Right renal cortex interstitium (tissue), 3 donors: Measurements from ENCODE around the gene ARHGEF10L. TPM values are rescaled to one million over a fixed set of nuclear protein-coding genes. Genes with fewer than 3 reads are reported as not detected.

Experiments used
- DNase-seq, 3 donors: peaks; one replicate each; pipeline ENCODE4 v3.0.0-alpha.2; 2013; ENCODE audit warnings: low read depth in 3 of 3, low spot score in 2 of 3
- polyA plus RNA-seq, 3 donors: library from polyadenylated mRNA; unstranded; fragments of 120-200 nt; gene quantifications; one replicate each; pipeline ENCODE4 v1.2.1, GENCODE V29; 2013; ENCODE audit not compliant: insufficient read length in 3 of 3

ARHGEF10L gene
- polyA plus RNA-seq, 3 donors, result 35.7 to 41.5 (median 36.5) TPM

DNA sequence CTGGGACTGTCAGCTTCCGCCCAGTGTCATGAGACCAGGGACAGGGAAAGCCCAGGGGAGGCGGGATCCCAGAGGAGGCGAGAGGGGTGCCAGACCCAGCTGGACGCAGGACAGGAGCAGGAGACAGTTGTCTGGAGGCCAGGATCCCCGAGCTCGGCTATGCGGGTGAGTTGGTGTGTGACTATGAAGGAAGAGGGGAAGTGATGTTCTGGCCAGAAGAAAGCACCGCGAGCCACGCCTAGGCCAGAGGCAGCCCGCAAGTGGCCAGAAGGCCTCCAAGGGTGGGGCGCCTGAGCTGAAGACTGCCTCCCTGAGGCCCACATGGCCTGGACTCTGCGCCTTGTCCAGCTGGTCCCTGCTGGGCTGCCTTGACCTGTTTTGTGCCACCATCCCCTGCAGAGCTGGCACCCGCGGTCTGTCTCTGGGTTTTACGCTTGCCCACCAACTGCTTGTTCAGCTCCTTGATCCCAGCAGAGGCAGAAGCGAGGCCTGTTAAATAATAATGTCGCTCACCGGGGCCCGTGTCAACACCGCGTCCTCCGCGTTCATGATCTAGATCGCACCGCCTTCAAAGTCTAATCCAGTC, 130.5 kb downstream of the ARHGEF10L start:
- DNase-seq, result no peak

DNA sequence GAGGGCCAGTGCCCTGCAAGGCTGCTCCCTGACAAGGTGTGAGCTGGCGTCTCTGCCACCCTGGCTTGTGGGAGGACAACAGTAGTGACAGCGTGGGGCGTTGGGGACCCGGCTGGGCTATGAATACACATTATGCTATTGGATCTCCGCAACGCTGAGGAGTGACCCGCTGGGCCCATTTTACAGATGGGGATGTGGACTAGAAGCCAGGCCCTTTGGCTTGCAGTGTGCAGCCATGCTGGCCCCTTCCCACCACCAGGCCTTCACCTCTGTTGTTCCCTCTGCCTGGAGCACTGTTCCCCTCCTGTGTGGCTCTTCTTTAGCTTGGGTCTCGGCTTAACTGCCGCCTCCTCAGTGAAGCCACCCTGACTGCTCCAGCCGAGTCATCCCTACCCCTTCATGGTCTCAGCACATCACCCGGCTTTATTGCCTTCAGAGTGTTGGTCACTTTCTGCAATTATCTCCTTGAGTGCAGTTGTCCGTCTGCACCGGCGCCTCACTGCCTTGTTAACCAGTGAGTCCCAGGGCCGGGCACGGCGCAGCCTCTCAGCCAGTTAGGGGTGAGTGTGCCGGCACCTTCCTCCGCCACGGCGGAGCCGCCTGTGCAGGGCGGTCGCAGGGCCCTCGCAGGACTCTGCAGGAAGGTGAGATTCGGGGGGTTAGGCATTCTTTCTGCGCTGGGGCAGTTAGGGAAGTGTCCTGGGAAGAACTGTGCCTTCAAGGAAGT, 131.3 kb downstream of the ARHGEF10L start:
- DNase-seq, result no peak

DNA sequence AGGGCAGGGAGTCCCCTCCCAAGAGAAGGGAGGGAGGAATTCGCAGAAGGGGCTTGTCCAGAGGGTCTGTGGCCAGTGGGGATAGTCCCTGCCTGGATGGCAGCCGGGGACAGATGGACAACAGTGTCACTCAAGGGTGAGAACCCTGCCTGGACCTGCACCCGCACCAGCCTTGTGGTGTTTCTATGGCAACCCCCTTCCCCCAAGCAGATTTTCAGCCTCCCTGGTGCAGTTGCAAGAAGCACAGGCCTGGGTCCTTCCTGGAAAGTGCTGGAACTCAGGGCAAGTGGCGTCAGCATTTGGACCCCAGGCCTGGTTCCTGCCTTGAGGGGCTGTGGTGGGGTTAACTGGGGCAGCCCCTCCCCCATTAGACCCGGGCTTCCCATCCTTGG, 131.8 kb downstream of the ARHGEF10L start:
- no peak for DNase-seq

DNA sequence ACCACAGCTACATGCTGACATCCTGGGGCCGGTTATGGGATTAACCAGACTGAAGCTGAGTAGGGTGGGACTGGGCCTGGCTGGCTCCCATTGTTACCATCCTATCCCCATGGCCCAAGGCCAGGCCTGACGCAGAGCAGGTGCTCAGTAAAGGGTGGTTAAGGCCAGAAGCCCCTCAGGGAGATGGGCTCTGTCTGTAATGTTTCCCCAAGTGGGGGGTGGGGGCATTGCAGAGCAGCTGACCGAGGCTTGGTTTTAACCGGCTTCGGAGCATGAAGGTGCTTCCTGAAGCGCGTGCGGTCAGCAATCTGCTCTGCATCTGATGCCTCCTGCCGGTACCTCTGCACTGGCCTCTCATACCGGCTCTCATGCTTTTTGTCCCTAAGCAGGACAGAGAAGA, 132.2 kb downstream of the ARHGEF10L start:
- no peak for DNase-seq

DNA sequence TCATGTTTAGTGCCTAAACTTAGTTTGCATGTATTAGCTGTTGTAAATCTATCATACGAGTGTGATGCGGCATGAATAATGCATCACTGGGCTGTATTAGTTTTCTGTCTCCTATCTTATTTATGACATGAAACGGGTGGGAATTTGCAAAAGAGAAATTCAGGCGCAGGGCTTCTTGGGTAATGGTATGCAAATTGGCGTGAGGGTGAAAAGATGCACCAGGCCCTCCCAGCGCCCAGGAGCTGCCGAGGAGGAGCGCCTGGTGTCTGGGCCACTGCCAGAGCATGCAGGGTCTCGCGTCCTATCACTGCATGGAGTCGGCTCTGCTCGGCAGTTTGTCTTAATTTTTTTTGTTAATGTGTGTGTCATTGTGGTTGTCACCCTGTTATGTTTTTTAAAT, 132.7 kb downstream of the ARHGEF10L start:
- DNase-seq, result no peak

DNA sequence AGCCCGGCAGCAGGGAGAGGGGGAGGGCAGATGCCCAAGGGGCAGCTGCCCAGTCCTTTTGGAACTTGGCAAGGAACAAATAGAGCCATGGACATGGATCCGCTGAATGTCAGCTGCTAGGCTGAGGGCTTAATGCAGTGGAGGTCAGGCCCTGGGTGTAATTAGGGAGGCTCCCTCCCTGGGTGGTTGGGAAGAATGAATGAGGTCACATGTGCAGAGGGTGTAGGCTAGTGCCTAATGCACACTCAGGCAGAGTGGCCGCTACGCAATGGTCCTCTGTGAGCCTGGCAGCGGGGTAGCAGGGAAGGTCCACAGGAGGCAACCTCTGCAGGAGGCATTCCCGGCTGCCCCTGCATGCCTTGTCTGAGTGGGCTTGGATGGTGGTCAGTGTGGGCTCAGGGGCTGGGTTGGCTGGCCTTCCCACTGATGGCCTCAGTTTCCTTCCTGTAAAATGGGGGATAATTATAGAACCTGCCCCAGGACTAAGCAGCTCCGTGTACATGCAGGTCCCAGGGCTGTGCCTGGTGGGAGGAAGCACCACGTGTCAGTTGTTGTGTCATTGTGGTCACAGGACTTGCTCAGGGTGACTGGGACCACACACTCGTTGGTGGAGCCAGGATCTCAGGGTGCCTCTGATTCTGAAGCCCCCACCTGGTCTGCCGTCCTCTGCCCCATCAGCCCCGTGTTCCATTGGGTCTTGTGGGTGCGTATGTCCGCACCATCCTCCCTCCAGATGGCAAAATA, 134.0 kb downstream of the ARHGEF10L start:
- DNase-seq, result no peak

DNA sequence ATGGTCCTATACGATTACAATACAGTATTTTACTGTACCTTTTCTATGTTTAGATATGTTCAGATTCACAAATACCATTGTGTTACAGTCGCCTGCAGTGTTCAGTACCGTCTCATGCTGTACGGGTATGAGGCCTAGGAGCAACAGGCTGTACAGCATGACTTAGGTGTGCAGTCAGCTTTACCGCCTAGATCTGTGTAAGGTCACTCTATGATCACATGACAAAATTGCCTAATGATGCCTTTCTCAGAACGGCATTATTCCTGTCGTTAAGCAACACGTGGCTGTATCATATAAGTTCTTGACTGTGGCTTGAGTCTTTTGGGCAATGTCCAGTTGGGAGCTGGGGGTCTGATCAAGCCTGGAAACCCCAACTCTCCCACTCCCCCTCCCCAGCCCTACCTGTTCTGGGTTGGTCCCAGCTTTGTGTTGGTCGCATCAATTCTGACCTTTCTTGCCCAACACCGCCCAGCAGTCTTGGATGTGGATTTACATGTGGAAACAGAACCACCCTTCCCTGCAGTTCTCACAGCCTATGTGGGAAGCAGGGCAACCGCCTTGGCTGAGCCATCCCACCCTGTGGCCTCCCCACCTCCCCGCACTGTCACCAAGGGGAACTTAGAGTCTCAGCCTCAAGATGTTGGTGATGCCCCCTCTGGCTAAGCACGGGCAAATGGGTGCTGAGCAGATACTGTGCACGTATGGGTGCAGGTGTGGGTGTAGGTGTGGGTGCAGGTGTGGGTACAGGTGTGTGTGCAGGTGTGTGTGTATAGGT, 135.4 kb downstream of the ARHGEF10L start:
- DNase-seq, result no peak

DNA sequence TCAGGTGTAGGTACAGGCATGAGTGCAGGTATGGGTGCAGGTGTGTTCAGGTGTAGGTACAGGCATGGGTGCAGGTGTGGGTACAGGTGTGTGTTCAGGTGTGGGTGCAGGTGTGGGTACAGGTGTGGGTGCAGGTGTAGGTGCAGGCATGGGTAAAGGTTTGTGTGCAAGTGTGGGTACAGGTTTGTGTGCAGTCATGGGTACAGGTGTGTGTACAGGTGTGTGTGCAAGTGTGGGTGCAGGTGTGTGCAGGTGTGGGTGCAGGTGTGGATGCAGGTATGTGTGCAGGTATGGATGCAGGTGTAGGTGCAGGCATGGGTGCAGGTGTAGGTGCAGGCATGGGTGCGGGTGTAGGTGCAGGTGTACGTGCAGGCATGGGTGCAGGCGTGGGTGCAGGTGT, 136.2 kb downstream of the ARHGEF10L start:
- no peak for DNase-seq

DNA sequence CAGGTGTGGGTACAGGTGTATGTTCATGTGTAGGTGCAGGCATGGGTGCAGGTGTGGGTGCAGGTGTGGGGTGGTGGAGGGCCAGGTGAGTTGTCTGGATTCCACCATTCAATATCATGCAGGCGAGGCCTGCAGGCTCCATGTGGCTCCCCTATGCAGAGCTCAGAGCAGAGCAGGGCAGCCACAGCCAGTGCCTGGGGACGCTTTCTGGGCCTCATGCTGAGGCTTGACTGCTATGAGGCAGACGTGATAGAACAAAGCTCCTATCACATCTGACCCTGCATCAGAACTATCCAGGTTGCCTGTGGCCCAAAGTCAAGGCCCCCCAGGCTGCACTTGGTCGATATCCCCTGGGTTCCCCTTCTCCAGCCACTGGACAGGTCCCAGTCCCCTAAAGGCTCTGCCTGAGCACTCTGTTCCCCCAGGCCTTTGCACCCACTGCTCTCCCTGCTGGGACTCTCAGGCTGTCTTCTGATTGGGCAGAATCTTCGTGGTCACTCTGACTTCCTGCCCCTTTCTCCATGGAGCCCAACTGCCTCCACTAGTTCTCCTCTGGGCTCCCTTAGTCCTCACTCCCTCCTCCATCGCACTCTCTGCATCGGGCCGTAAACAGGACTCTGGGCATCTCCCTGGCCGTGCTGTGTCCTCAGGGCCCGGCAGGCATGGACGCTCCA, 137.0 kb downstream of the ARHGEF10L start:
- no peak for DNase-seq

DNA sequence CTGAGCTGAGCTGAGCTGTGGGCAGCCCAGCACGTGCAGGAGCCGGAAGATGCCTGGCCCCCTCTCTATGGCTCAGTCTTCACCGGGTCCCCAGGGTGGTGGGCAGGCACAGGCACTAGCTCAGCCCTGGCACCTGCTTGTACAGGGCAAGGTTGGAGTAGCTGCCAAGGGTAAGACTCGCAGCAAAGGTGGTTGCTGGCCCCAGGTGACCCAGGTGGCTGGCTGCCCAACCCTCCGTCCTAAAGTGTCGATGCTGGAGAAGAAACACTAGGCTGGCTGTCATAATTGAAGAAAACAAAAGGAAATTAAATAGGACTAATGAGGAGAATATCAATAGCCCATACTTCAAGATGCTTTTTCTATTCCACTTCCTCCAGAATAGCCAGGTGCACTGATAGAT, 138.5 kb downstream of the ARHGEF10L start:
- DNase-seq, result no peak

DNA sequence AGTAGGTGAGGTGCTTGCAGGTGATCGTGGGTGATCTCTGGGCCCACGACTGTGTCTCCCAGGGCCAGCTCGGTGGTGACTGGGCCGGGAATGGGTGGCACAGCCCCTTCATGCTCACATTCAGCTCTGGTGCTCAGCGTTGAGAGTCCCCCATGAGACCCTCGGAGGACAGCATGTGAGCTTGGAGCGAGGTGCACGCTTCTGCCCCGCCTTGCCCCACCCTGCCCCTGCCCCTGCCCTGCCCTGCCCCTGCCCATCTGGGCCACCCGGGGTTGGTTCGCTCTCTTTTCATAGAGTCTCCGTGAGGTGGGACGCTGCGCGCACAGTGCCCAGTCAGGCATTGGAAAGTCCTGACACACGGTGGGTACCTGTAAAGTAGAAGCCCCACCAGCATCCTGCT, 140.4 kb downstream of the ARHGEF10L start:
- DNase-seq, result no peak

DNA sequence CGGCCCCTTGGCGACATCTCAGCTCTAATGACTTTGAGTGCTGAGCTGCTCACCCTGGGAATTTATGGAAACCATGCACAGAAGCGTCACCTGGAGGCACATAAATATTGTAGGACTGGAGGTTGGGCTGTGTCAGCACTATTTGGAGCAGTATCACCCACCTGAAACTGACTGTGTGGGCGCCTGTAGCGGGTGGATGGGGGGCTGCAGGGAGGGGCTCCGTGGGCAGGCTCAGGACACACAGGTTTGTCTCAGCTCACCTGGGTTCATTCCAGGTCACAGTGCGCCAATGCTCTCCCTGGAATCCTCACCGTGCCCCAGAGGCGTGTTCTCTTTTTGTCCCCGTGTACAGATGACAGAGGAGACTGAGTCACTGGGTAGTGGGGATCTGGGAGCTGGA, 140.8 kb downstream of the ARHGEF10L start:
- DNase-seq, result no peak

DNA sequence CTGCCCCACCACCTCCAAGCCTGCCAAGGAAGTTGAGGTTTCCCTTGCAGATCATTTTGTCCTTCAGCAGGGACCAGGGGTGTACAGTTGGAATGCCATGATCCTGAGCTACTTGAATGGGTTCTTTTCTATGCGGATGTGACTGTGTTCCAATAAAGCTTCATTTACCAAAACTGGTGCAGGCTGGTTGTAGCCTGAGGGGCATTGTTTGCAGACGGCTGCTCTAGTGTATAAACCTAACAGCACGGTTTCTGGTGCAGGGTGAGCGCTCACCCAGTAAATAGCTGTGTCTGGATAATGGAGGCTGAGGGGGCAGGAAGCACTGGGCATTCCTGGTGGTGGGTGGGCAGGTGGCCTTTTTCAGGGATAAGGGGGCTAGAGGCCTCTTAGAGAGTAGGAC, 142.9 kb downstream of the ARHGEF10L start:
- DNase-seq, result peak in 1 of 3 donors; percentile 58

DNA sequence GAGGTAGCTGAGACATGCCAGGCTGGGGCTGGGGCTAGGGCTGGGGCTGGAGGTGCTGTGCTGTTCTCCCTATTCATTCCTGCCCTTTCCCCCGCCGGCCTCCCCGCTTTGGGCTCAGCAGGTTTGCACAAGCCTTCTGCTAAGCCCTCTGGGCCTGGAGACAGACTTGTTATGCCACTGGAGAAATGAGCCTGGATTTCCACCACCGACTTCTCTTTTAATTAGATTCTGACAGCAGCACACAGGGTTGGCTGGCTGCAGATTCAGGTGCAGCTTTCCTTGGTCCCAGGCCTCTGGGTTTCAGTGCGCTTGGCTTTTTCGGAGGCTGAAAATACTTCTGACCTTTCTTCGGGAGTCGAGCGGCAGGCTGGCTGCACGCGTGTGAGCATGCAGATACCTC, 144.1 kb downstream of the ARHGEF10L start:
- no peak for DNase-seq

DNA sequence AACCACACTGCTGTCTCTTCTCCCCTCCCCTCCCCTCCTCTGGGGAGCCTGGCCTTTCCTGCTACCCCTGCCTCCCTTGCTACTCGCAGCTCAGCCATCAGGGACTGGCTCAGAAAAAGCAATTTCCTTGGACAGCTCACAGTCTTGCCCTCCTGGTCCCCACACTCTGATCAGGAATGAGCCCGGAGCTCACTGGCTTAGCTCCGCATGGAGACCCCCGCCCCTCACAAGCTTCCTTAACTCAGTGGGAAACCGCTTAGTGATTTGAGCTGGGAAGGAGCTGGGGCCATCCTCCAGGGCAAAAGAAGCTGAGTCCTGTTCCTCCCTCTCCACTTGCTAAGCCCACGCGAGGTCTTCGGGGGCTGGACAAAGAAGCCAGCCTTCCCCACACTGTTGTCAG, 145.3 kb downstream of the ARHGEF10L start:
- no peak for DNase-seq

DNA sequence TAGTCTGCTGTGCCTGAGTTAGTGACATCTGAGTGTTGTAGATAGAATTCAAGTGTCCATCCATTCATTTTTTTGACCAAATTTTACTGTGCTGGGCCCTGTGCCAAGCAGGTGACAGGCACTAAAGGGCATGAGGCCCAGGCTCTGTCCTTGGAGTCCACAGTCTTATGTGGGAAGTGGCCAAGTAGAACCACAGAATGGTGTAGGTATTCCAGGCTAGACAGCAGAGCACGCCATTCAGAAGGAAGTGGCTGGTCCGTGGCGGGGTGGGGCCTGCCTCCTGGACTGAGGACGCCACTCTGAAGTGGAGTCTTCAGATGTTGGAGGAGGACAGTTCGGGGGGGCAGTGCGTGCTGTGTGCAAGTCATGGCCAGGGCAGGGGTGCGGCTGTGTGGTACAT, 146.8 kb downstream of the ARHGEF10L start:
- no peak for DNase-seq

DNA sequence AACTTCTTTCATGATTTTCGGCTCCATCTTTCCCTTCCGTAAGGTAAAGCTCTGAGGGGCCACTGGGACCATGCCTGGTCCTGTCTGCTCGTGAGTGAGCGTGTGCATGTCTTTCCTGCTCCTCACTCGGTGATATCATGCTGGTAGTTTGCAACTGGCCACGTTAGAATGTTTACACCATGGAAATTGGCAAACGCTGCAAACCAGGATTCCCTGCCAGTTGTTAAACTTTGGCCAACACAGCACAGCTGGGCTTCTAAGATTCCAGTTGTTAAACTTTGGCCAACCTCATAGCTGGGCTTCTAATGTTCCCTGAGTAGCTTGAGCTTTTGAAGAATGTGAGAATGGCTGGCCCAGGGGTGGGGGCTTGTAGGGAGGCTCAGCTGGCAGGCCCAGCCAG, 147.6 kb downstream of the ARHGEF10L start:
- DNase-seq, result no peak

DNA sequence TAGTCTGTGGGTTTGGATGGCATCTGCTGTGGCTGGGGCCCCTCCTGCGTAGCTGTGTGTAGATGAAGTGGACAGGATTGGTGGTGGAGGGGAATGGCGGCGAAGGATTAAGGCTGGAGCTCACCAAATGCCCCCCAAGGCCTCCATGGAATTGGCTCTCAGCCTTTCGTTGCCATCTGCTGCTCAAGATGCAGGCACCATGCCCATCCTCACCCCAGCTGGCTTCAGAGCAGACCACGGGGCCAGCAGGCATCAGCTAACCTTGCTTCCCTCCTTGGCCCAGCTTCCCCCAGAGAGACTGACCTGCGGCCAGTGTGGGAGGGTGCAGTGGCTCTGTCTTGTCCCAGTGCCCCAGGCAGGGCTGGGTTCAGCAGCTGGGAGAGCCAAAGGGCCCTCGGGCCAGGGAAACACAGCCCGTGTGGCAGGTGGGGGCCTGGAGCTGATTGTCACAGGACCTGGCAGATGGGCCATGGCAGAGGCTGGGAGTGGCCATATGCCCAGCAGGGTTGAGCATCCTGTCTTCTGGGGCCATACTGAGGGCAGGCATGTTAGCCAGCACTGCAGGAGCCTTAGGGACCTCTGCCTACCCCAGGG, 148.8 kb downstream of the ARHGEF10L start:
- no peak for DNase-seq

DNA sequence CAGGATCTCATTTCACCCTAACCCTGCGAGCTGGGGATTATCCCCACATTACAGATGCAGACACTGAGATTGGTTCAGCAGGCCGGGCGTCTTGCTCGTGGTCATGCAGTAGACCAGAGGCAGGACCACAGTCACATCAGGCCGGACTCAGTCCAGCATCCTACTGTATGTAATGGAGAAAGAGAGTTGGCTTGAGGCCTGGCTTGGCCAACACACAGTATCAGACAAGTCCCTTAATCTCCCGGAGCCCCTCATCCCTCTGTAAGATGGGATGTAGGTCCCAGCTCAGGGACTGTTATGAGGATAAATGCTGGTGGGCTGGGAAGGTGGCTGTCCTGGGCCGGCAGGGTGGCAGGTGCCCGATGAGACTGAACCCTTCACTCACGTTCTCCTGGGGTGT, 149.5 kb downstream of the ARHGEF10L start:
- no peak for DNase-seq

DNA sequence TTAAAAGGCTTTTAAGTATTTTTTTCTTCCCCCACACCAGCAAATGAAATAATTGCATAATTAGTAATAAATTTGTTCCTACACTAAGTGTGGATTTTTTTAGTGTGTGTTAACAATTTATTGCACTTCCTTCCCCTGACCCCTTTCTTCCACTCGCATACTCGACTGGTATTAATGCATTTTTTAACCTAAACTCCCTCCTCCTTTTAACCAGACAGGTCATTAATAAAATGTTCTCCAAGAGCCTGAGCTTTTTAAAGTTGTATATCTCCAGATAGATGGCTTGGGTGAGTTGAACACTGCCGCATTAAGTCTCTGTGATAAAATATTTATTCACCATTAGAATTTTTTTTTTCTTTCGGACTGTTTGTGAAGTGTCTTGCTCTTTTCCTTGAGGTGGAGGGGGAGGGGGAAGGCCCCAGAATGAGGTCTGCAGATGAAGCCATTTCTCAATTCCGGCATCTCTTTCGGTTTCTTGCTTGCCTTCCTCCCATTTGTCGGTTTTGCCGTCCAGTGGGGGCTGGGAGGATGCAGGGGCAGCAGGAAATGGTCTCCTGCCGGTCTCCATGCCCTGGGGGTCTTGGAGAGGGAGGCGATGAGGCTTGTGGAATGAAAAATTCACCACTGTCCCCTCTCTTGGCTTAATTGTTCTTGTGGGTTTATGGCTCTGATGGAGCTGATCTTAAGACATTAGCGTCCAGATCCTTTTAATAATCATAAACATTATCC, 151.6 kb downstream of the ARHGEF10L start:
- no peak for DNase-seq
